ENCODE measurements around the gene PARN.
"Not testable (repeated sequence)": the region's sequence is repeated elsewhere in the genome, so short reads cannot be mapped to it uniquely, and the experiment has no call there.

The PARN gene

DNA sequence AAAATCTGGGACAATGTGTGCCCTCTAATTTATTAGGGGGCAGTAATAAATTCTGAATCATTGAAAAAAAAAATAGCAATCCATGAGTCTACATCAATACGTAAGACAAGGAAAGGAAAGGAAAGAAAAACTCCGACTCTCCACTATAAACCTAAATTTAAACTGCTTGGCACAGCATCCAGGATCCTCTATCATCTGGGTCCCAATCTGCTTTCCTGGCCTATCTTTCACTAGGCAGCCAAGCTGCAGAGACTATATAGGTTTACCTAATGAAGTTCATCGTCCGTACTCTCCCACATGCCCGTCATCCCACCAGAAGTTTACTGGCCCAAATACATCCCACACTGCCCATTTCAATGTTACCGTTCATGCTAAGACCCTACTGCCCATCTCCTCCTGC lies 179.2 kb downstream of the PARN start:
- H3K27ac ChIP-seq (ENCODE audit: low read depth, low read length), result no peak overlapping the region

DNA sequence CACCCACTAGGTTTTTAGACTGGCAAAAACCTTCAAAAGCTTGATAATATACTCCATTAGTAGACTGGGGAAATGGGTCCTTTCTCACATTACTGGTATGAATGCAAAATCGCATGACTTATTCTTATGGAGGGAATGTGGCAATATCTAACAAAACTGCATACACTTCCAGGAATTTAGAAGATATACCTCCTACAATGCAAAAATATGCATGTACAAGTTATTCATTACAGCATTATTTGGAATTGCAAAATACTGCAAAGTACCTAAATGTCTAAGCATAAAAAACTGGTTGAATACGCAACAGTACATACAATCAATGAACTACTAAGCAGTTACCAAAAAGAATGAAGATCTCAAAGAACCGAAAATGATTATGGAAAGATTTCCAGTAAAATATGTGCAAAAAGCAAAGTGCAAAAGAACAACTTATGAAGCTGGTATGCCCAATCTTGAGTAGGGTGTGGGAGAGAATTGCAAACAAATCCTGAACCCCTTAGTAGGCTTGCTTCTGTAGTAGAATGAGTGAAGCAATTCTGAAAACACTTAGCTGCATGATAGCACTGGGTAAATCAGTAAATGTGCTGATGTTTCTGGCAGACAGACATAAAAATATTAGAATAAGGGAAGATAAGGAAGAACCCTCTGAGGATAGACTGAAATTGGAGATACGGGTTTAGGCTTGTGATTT lies 180.1 kb downstream of the PARN start:
- Histone ChIP-seq H3K36me3 (ENCODE audit: insufficient read depth, low read length) (no peaks in the 10 kb centered on the region), H3K79me2 (ENCODE audit: control insufficient read depth, insufficient read depth, low read length, unreplicated experiment) (no peaks in the 10 kb centered on the region), H3K27ac (ENCODE audit: low read depth, low read length) (no peak overlapping the region), H2AFZ (ENCODE audit: low read length, unreplicated experiment) (no peak overlapping the region), H3K4me1 (ENCODE audit: control insufficient read depth, insufficient read depth, low read length, unreplicated experiment) (peaks cover 16% of the 10 kb centered on the region), H3K27me3 (ENCODE audit: insufficient read depth, low read length) (no peaks in the 10 kb centered on the region), H3K4me3 (ENCODE audit: low read depth, low read length) (no peak overlapping the region)

More for the DNA sequence above, 179.2 kb downstream of the PARN start:
- peaks cover 25% of the 10 kb centered on the region for H3K4me1 ChIP-seq (ENCODE audit: control insufficient read depth, insufficient read depth, low read length, unreplicated experiment)
- H2AFZ ChIP-seq (ENCODE audit: low read length, unreplicated experiment), result no peak overlapping the region
- no peaks in the 10 kb centered on the region for H3K79me2 ChIP-seq (ENCODE audit: control insufficient read depth, insufficient read depth, low read length, unreplicated experiment)
- no peaks in the 10 kb centered on the region for H3K27me3 ChIP-seq (ENCODE audit: insufficient read depth, low read length)
- H3K4me3 ChIP-seq (ENCODE audit: low read depth, low read length), result no peak overlapping the region
- no peaks in the 10 kb centered on the region for H3K36me3 ChIP-seq (ENCODE audit: insufficient read depth, low read length)

- H3K79me2 ChIP-seq (ENCODE audit: control insufficient read depth, insufficient read depth, low read length, unreplicated experiment), result no peaks in the 10 kb centered on the region
- H2AFZ ChIP-seq (ENCODE audit: low read length, unreplicated experiment), result no peak overlapping the region
- peaks cover 16% of the 10 kb centered on the region for H3K4me1 ChIP-seq (ENCODE audit: control insufficient read depth, insufficient read depth, low read length, unreplicated experiment)
- H3K4me3 ChIP-seq (ENCODE audit: low read depth, low read length), result no peak overlapping the region
- H3K27me3 ChIP-seq (ENCODE audit: insufficient read depth, low read length), result no peaks in the 10 kb centered on the region
- no peaks in the 10 kb centered on the region for H3K36me3 ChIP-seq (ENCODE audit: insufficient read depth, low read length)
- H3K27ac ChIP-seq (ENCODE audit: low read depth, low read length), result no peak overlapping the region
Observed at GRCh38 chr16:14449334-14449733, 180.7 kb downstream of the PARN start.

DNA sequence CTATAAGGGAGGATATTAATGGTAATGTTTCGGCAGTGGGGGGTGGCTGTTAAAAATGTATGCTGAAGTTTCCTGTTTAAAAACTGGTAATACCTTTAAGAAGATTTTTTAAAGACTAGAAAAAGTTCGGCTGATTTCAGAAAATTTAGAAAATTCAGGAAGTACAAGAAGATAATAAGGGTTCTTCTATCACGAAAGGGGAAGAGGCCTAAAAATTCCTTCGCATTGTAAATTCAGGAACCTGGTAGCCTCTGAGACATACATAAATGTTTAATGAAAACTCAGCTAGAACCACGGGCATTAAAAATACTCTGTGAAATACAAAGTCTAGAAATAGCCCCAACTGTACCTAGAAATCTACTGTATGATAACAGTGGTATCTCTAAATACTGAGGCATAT lies 181.2 kb downstream of the PARN start:
- Histone ChIP-seq H2AFZ (ENCODE audit: low read length, unreplicated experiment) (no peak overlapping the region), H3K27ac (ENCODE audit: low read depth, low read length) (no peak overlapping the region), H3K79me2 (ENCODE audit: control insufficient read depth, insufficient read depth, low read length, unreplicated experiment) (no peaks in the 10 kb centered on the region), H3K4me3 (ENCODE audit: low read depth, low read length) (no peak overlapping the region), H3K36me3 (ENCODE audit: insufficient read depth, low read length) (no peaks in the 10 kb centered on the region), H3K27me3 (ENCODE audit: insufficient read depth, low read length) (no peaks in the 10 kb centered on the region), H3K4me1 (ENCODE audit: control insufficient read depth, insufficient read depth, low read length, unreplicated experiment) (peaks cover 16% of the 10 kb centered on the region)

GRCh38 chr16:14447783-14448182 lies 182.3 kb downstream of the PARN start:
- no peaks in the 10 kb centered on the region for H3K79me2 ChIP-seq (ENCODE audit: control insufficient read depth, insufficient read depth, low read length, unreplicated experiment)
- H3K36me3 ChIP-seq (ENCODE audit: insufficient read depth, low read length), result no peaks in the 10 kb centered on the region
- H2AFZ ChIP-seq (ENCODE audit: low read length, unreplicated experiment), result no peak overlapping the region
- H3K4me3 ChIP-seq (ENCODE audit: low read depth, low read length), result no peak overlapping the region
- no peaks in the 10 kb centered on the region for H3K27me3 ChIP-seq (ENCODE audit: insufficient read depth, low read length)
- H3K27ac ChIP-seq (ENCODE audit: low read depth, low read length), result no peak overlapping the region
- H3K4me1 ChIP-seq (ENCODE audit: control insufficient read depth, insufficient read depth, low read length, unreplicated experiment), result peaks cover 16% of the 10 kb centered on the region

DNA sequence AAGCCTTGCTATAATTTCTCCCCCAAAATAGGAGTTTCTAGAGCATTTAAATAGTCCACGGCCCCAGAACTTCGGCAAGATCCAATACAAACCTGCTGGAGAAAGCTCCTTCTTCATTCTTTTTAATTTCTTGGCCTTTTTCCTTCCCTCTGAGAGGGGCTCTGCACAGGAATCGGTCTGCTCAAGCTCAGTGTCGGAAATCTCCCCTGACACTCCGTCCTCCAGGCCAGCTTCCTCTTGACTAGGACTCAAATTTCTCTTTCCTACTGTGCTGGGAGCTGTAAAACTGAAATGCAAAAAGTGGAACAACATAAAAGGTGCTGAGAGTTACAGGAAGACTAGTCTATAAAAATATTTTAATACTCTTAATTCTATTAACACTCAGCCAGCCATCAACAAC lies 183.3 kb downstream of the PARN start:
- H3K36me3 ChIP-seq (ENCODE audit: insufficient read depth, low read length), result no peaks in the 10 kb centered on the region
- H3K27me3 ChIP-seq (ENCODE audit: insufficient read depth, low read length), result no peaks in the 10 kb centered on the region
- H3K79me2 ChIP-seq (ENCODE audit: control insufficient read depth, insufficient read depth, low read length, unreplicated experiment), result no peaks in the 10 kb centered on the region
- no peak overlapping the region for H3K27ac ChIP-seq (ENCODE audit: low read depth, low read length)
- H2AFZ ChIP-seq (ENCODE audit: low read length, unreplicated experiment), result no peak overlapping the region
- H3K4me3 ChIP-seq (ENCODE audit: low read depth, low read length), result no peak overlapping the region
- peaks cover 16% of the 10 kb centered on the region for H3K4me1 ChIP-seq (ENCODE audit: control insufficient read depth, insufficient read depth, low read length, unreplicated experiment)

GRCh38 chr16:14445937-14446715 lies 183.9 kb downstream of the PARN start:
- Histone ChIP-seq H3K4me3 (ENCODE audit: low read depth, low read length) (no peak overlapping the region), H3K27me3 (ENCODE audit: insufficient read depth, low read length) (no peaks in the 10 kb centered on the region), H3K27ac (ENCODE audit: low read depth, low read length) (no peak overlapping the region), H3K4me1 (ENCODE audit: control insufficient read depth, insufficient read depth, low read length, unreplicated experiment) (peaks cover 16% of the 10 kb centered on the region), H3K36me3 (ENCODE audit: insufficient read depth, low read length) (no peaks in the 10 kb centered on the region), H2AFZ (ENCODE audit: low read length, unreplicated experiment) (no peak overlapping the region), H3K79me2 (ENCODE audit: control insufficient read depth, insufficient read depth, low read length, unreplicated experiment) (no peaks in the 10 kb centered on the region)

DNA sequence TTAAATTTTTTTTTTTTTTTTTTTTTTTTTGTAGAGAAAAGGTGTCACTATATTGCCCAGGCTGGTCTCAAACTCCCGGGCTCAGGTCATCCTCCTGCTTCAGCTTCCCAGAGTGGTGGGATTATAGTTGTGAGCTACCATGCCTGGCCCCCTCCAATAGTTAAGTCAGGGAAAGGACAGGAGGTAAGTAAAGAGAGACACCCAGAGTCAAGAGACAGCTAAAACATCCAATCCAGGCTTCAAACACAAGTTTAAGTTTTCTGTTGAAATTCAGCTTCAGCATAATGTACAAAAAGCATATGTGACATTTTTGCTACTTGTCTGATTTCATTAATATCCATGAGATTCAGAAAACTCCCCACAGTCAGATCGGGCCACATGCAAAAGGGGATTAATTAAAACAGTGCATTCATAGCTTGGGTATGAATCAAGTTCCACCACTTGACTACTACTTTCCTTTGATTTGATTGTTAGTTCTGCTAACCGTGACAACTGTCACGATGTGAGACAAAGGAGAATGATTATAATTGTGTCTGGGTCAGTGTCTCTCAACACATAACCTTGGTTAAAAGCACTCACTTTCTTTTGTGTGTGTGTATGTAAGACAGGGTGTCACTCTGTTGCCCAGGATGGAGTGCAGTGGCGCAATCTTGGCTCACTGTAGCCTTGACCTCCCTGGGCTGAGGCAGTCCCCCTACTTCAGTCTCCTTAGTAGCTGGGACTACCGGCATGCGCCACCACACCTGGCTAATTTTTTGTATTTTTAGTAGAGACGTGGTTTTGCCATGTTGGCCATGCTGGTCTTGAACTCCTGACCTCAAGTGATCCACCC lies 184.9 kb downstream of the PARN start:
- peaks cover 10% of the 10 kb centered on the region for H3K4me1 ChIP-seq (ENCODE audit: control insufficient read depth, insufficient read depth, low read length, unreplicated experiment)
- no peak overlapping the region for H3K27ac ChIP-seq (ENCODE audit: low read depth, low read length)
- no peaks in the 10 kb centered on the region for H3K79me2 ChIP-seq (ENCODE audit: control insufficient read depth, insufficient read depth, low read length, unreplicated experiment)

DNA sequence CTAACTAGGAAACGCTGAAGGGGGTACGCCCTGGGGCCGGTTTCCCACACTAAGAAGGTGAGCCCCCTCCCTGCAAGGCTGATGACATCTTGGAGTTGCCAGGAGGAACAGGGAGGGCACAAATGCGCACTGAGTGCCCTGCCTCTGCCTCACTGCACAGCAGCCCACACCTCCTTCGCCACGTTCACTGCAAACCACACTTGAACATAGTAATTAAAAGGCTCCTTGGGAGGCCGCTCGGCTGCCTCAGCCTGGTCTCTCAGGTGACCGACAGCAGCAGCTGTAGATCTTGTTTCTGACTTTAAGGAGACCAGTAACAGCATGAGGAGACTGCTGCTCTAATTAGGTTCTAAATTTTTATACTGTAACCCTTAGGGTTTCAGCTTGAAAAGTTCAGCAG lies 188.5 kb downstream of the PARN start:
- H3K4me1 ChIP-seq (ENCODE audit: control insufficient read depth, insufficient read depth, low read length, unreplicated experiment); H3K27me3 ChIP-seq (ENCODE audit: insufficient read depth, low read length); H3K36me3 ChIP-seq (ENCODE audit: insufficient read depth, low read length); H3K4me3 ChIP-seq (ENCODE audit: low read depth, low read length); H2AFZ ChIP-seq (ENCODE audit: low read length, unreplicated experiment); H3K27ac ChIP-seq (ENCODE audit: low read depth, low read length); H3K79me2 ChIP-seq (ENCODE audit: control insufficient read depth, insufficient read depth, low read length, unreplicated experiment): not testable (repeated sequence)

More for the DNA sequence above, 184.9 kb downstream of the PARN start:
- Histone ChIP-seq H2AFZ (ENCODE audit: low read length, unreplicated experiment) (no peak overlapping the region), H3K36me3 (ENCODE audit: insufficient read depth, low read length) (no peaks in the 10 kb centered on the region), H3K27me3 (ENCODE audit: insufficient read depth, low read length) (no peaks in the 10 kb centered on the region), H3K4me3 (ENCODE audit: low read depth, low read length) (no peak overlapping the region)

DNA sequence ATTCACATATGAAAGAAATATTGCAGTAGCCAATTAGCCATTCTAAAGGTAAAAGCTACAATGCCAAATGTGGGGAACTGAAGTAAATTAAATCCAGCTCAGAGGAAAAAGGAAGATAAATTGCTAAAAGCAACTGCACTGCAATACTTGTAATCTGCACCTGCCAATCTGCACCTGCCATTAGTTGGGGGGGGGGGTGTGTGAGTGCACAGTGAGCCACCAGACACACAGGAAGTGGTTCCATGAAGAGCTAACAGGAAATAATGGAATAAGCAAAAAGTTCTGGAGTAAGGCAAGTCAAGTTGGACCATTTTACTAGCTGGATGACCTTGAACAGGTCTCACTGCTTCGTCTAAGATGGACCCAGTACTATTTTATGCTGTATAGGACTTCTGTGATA lies 191.8 kb downstream of the PARN start:
- Histone ChIP-seq H2AFZ (ENCODE audit: low read length, unreplicated experiment) (no peak overlapping the region), H3K4me1 (ENCODE audit: control insufficient read depth, insufficient read depth, low read length, unreplicated experiment) (no peaks in the 10 kb centered on the region), H3K27ac (ENCODE audit: low read depth, low read length) (no peak overlapping the region), H3K27me3 (ENCODE audit: insufficient read depth, low read length) (no peaks in the 10 kb centered on the region), H3K4me3 (ENCODE audit: low read depth, low read length) (no peak overlapping the region), H3K36me3 (ENCODE audit: insufficient read depth, low read length) (no peaks in the 10 kb centered on the region), H3K79me2 (ENCODE audit: control insufficient read depth, insufficient read depth, low read length, unreplicated experiment) (no peaks in the 10 kb centered on the region)
